22Rv1 (cell line): ENCODE results near the gene AMZ1.

ENCODE experiments used
- ZFX ChIP-seq: fragments of 450-650 bp; IDR thresholded peaks from 2 replicates; pipeline ENCODE4 v1.6.1; 2017; ENCODE audit warnings: antibody characterized with exemption, borderline replicate concordance
- TF ChIP-seq, protein P1 (sequence below): fragments of 450-650 bp; IDR thresholded peaks from 2 replicates; pipeline ENCODE4 v1.5.1; 2017; ENCODE audit warnings: mild to moderate bottlenecking

DNA sequence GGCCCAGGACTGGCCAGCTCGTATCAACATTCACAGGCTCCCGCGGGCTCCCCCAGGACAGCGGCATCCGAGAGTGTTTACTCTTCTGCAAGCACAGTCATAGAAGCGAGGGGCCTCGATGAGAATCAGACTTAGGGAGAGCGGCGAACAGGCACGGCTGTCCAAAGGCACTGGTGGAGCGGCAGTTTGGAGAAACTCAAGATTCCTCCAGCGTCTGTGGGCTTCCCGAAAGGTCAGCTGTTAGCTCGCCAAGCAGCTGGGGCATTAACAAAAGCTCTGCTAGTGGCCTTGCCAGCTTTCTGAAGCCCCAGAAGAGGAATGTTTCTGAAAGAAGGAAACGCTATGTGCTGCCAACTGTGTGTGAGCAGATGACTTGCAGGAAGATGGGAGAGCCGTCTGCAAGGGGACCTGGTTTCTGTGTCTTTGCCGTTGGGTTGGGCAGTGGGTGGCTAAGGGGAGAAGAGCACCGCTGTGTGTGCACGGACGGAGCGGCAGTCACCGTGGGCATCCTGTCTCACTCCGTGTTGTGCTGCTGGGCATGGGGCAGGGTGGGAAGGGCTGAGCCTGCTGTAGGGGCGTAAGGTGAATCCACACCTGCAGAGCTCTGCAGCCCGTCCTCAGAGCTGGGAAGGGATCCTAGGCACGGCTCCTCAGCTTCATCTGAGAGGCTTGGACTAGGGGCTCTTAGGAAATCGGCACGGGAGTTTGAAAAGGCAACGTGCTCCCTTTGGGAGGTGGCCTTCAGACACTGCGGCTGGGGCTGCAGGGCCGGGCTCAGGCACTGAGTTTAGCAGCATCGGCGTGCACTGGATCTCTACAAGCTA lies 42.1 kb downstream of the AMZ1 start:
- TF ChIP-seq, protein P1, sequence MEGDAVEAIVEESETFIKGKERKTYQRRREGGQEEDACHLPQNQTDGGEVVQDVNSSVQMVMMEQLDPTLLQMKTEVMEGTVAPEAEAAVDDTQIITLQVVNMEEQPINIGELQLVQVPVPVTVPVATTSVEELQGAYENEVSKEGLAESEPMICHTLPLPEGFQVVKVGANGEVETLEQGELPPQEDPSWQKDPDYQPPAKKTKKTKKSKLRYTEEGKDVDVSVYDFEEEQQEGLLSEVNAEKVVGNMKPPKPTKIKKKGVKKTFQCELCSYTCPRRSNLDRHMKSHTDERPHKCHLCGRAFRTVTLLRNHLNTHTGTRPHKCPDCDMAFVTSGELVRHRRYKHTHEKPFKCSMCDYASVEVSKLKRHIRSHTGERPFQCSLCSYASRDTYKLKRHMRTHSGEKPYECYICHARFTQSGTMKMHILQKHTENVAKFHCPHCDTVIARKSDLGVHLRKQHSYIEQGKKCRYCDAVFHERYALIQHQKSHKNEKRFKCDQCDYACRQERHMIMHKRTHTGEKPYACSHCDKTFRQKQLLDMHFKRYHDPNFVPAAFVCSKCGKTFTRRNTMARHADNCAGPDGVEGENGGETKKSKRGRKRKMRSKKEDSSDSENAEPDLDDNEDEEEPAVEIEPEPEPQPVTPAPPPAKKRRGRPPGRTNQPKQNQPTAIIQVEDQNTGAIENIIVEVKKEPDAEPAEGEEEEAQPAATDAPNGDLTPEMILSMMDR, result no peak
- no peak for TF ChIP-seq ZFX
